ENCODE results near the gene PPP1R13L. TPM values are rescaled to one million over a fixed set of nuclear protein-coding genes. Genes with fewer than 3 reads are reported as not detected.
"Not testable (repeated sequence)": the region's sequence is repeated elsewhere in the genome, so short reads cannot be mapped to it uniquely, and the experiment has no call there.

PPP1R13L gene
- total RNA-seq, 3 donors from 2014 or later: 21.1 to 36.7 (median 30.8) TPM

DNA sequence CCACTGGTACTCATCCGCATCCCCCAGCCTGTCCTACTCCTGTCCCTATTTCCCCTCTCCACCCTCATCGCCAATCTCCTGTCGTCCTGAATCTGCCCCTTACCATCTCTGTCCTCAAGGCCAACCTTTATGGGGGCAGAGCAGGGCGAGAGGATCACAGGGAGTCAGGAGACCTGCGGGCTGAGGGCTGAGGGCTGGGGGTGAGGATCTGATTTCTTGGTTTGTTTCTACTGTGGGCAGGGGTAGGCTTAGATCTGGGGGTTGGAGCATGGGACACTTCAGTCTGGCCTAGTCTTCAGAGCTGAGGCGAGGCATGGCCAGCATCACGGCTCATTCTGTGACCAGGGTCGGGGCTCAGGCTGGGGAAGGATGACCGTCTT, 35.4 kb upstream of the PPP1R13L start:
- intact Hi-C loops (cut with DNase I, micrococcal nuclease): no loop called here
- H3K36me3 ChIP-seq (ENCODE audit: low read depth): no peaks in the 10 kb centered on the region
- no peak for DNase-seq

DNA sequence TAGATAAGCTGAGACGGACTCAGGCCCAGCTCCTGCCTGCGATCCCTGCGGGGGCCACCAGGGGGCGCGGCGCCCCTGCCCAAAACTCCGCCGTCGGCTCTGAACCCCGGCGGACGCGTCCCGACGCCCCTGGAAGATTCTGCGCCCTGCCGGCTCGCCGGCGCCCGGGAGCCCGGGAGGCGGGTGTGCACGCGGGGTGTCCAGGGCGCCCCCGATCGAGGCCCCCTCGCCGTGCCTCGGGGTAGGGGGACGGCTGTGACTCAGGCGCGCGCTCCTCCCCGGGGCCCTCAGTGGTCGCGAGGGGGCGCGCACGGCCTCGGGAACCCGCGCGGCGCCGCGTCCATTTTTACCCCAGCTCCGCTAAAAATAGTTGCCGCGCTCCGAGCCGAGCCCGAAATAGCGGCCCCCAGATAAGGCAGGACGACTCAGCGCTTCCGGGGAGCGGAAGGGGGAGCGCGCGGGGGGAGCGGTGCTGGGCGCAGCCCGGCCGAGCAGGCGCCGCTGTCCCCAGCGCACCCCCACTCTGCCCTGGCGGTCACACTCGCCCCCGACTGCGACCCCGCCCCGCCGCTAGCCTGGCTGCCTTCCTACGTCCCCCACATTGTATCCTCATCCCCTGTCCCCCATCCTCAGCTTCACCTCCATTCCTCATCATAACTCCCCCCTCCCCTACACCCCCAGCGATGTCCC, 34.8 kb upstream of the PPP1R13L start:
- intact Hi-C loops (cut with DNase I, micrococcal nuclease): loop anchor here (2.0 kb wide), 1 partner anchor 39 kb away; no protein-coding TSS in a partner anchor
- Histone ChIP-seq H3K4me3 (peak overlapping the region; percentile 54), H3K9me3 (no peaks in the 10 kb centered on the region), H3K4me1 (ENCODE audit: low read depth) (peaks cover 14% of the 10 kb centered on the region), H3K36me3 (ENCODE audit: low read depth) (no peaks in the 10 kb centered on the region)
- ATAC-seq (peak; percentile 66), DNase-seq (peak; percentile 89 to 90 (median 90))
- TF ChIP-seq, protein P1, sequence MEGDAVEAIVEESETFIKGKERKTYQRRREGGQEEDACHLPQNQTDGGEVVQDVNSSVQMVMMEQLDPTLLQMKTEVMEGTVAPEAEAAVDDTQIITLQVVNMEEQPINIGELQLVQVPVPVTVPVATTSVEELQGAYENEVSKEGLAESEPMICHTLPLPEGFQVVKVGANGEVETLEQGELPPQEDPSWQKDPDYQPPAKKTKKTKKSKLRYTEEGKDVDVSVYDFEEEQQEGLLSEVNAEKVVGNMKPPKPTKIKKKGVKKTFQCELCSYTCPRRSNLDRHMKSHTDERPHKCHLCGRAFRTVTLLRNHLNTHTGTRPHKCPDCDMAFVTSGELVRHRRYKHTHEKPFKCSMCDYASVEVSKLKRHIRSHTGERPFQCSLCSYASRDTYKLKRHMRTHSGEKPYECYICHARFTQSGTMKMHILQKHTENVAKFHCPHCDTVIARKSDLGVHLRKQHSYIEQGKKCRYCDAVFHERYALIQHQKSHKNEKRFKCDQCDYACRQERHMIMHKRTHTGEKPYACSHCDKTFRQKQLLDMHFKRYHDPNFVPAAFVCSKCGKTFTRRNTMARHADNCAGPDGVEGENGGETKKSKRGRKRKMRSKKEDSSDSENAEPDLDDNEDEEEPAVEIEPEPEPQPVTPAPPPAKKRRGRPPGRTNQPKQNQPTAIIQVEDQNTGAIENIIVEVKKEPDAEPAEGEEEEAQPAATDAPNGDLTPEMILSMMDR (IDR thresholded peaks at IDR 0.05): peak; percentile 97

More for the DNA sequence above, 35.4 kb upstream of the PPP1R13L start:
- TF ChIP-seq, protein P1 (IDR thresholded peaks at IDR 0.05): no peak
- H3K9me3 ChIP-seq: no peaks in the 10 kb centered on the region
- no peak for ATAC-seq
- no peak overlapping the region for H3K4me3 ChIP-seq
- peaks cover 19% of the 10 kb centered on the region for H3K4me1 ChIP-seq (ENCODE audit: low read depth)

DNA sequence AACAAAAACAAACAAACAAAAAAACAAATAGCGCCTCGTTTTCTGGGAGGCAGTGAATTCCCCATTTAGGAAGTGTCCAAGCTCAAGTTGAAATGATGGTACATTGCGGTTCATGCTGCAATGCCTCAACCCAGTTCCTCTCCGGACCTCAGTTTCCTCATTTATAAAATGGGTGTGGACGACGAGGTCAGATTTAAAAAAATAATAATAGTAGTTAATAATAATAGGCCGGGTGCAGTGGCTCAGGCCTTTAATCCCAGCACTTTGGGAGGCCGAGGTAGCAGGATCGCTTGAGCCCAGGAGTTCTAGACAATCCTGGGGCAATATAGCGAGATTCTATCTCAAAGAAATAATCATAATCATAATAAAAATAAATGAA, 34.3 kb upstream of the PPP1R13L start:
- H3K4me3 ChIP-seq: peak overlapping the region; percentile 54
- no peak for ATAC-seq
- H3K4me1 ChIP-seq (ENCODE audit: low read depth): peaks cover 12% of the 10 kb centered on the region
- intact Hi-C loops (cut with DNase I, micrococcal nuclease): loop anchor here (2.0 kb wide), 1 partner anchor 40 kb away; no protein-coding TSS in a partner anchor
- H3K36me3 ChIP-seq (ENCODE audit: low read depth): no peaks in the 10 kb centered on the region
- no peaks in the 10 kb centered on the region for H3K9me3 ChIP-seq
- TF ChIP-seq, protein P1 (IDR thresholded peaks at IDR 0.05): no peak
- no peak for DNase-seq

DNA sequence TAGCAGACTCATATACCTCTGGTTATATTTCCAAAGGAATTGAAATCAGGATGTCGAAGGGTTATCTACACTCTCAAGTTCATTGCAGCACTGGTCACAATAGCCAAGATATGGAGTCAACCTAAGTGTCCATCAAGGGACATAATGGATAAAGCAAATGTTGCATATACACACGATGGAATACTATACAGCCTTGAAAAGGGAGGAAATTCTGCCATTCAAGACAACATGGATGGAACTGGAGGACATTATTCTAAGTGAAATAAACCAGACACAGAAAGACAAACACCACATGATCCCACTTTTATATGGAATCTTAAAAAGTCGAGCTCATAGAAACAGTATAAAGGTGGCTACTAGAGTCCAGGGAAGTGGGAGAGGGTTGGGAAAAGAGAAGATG, 32.5 kb upstream of the PPP1R13L start:
- intact Hi-C loops (cut with DNase I, micrococcal nuclease): no loop called here
- ATAC-seq (no peak), DNase-seq (no peak)
- Histone ChIP-seq H3K4me1 (ENCODE audit: low read depth) (peaks cover 6% of the 10 kb centered on the region), H3K36me3 (ENCODE audit: low read depth) (no peaks in the 10 kb centered on the region), H3K9me3 (no peaks in the 10 kb centered on the region), H3K4me3 (no peak overlapping the region)
- TF ChIP-seq, protein P1 (IDR thresholded peaks at IDR 0.05): no peak

DNA sequence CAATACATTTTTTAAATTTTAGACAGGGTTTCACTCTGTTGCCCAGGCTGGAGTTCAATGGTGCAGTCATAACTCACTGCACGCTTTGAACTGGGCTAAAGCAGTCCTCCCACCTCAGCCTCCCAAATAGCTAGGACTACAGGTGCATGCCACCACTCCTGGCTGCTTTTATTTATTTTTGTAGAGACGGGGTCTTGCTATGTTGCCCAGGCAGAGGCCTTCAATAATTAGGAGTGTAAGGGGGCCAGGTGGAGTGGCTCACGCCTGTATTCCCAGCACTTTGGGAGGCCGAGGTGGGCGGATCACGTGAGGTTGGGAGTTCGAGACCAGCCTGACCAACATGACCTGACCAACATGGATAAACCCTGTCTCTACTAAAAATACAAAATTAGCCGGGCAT, 27.7 kb upstream of the PPP1R13L start:
- H3K36me3 ChIP-seq (ENCODE audit: low read depth); H3K4me3 ChIP-seq; intact Hi-C loops (cut with DNase I, micrococcal nuclease); H3K9me3 ChIP-seq; DNase-seq; ATAC-seq: not testable (repeated sequence)
- peaks cover 10% of the 10 kb centered on the region for H3K4me1 ChIP-seq (ENCODE audit: low read depth)

DNA sequence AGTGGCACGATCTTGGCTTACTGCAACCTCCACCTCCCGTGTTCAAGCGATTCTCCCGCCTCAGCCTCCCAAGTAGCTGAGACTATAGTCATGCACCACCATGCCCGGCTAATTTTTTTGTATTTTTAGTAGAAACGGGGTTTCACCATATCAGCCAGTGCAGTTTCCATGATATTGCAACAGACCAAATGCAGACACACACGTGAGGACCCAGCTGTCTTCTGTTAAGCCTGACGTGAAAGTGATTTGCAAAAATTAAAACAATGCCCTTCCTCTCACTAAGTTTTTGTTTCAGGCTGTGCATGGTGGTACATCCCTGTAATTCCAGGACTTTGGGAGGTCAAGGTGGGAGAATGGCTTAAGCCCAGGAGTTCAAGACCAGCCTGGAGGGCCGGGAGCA, 26.1 kb upstream of the PPP1R13L start:
- intact Hi-C loops (cut with DNase I, micrococcal nuclease); H3K36me3 ChIP-seq (ENCODE audit: low read depth); ATAC-seq; H3K9me3 ChIP-seq; DNase-seq; H3K4me3 ChIP-seq: not testable (repeated sequence)
- H3K4me1 ChIP-seq (ENCODE audit: low read depth): peaks cover 10% of the 10 kb centered on the region

DNA sequence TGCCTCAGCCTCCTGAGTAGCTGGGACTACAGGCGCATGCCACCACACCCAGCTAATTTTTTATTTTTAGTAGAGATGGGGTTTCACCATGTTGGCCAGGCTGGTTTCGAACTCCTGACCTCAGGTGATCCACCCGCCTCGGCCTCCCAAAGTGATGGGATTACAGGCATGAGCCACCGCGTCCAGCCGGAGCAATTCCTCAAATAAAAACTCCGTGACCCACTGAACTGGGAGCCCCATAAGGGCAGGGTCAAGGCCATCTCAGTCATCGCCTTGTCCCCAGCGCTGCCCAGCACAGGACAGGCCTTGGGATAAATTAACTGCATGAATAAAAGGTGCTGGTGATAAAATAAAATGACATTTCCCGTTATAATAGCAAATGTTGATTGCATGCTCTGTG, 25.0 kb upstream of the PPP1R13L start:
- H3K36me3 ChIP-seq (ENCODE audit: low read depth); intact Hi-C loops (cut with DNase I, micrococcal nuclease); DNase-seq: not testable (repeated sequence)

More for the DNA sequence above, 25.0 kb upstream of the PPP1R13L start:
- not testable (repeated sequence) for H3K9me3 ChIP-seq, ATAC-seq, H3K4me3 ChIP-seq
- peaks cover 10% of the 10 kb centered on the region for H3K4me1 ChIP-seq (ENCODE audit: low read depth)
